Measurements from ENCODE around the gene ARTN.

GRCh38 chr1:43942411-43942810 lies 8.8 kb downstream of the ARTN start:
- TF ChIP-seq TAF1 (IDR thresholded peaks at IDR 0.05; ENCODE audit: borderline replicate concordance, low read depth, low read length) (no peak), POLR2A (IDR thresholded peaks at IDR 0.05; ENCODE audit: low read depth, low read length) (no peak)

Measured in GM12892 (cell line).